HepG2 (cell line): Measurements from ENCODE around the gene ZDHHC19. TPM values are rescaled to one million over a fixed set of nuclear protein-coding genes. Genes with fewer than 3 reads are reported as not detected.

Experiments
- ISX ChIP-seq: sonication (generic); formaldehyde crosslinking; conservative IDR thresholded peaks from 2 replicates; pipeline ENCODE4 v1.5.0; 2020; ENCODE audit warnings: missing genetic modification reagents
- MAFG ChIP-seq: sonication (generic); formaldehyde crosslinking; IDR thresholded peaks from 2 replicates; pipeline ENCODE4 v1.5.1; 2020; ENCODE audit warnings: mild to moderate bottlenecking, missing genetic modification reagents
- PITX1 ChIP-seq: sonication (generic); formaldehyde crosslinking; IDR thresholded peaks from 2 replicates; pipeline ENCODE4 v1.5.1; 2020; ENCODE audit warnings: mild to moderate bottlenecking, missing genetic modification reagents
- POLR2AphosphoS5 ChIP-seq: IDR thresholded peaks from 2 replicates; pipeline ENCODE4 v1.6.1; 2012; ENCODE audit warnings: low read depth, low read length
- SALL1 ChIP-seq: sonication (generic); formaldehyde crosslinking; IDR thresholded peaks from 2 replicates; pipeline ENCODE4 v1.8.0; 2022; ENCODE audit warnings: mild to moderate bottlenecking, missing genetic modification reagents
- SCMH1 ChIP-seq: sonication (generic); formaldehyde crosslinking; IDR thresholded peaks from 2 replicates; pipeline ENCODE4 v1.9.0; 2021; ENCODE audit warnings: missing genetic modification reagents, mild to moderate bottlenecking, borderline replicate concordance
- SNRNP70 ChIP-seq: fragments of 200-400 bp; formaldehyde crosslinking; IDR thresholded peaks from 2 replicates; pipeline ENCODE4 v1.6.1; 2017; ENCODE audit warnings: mild to moderate bottlenecking, low read depth, low read length, moderate library complexity
- SOX6 ChIP-seq, 2 experiments: fragments of 450-650 bp in 1 of 2; sonication (generic) in 1 of 2; formaldehyde crosslinking in 1 of 2; IDR thresholded peaks; 2 replicates each; pipeline versions ENCODE4 v1.4.0 to v1.6.1; 2017 to 2020; ENCODE audit warnings: antibody characterized with exemption in 1 of 2, mild to moderate bottlenecking in 1 of 2, missing genetic modification reagents in 1 of 2
- ZNF530 ChIP-seq: sonication (generic); formaldehyde crosslinking; IDR thresholded peaks from 2 replicates; pipeline ENCODE4 v1.5.0; 2020; ENCODE audit warnings: low read depth, mild to moderate bottlenecking, missing genetic modification reagents
- ZNF83 ChIP-seq: sonication (generic); formaldehyde crosslinking; IDR thresholded peaks from 2 replicates; pipeline ENCODE4 v1.4.0; 2020; ENCODE audit warnings: missing genetic modification reagents, mild to moderate bottlenecking, borderline replicate concordance
- polyA plus RNA-seq, 8 experiments: library from polyadenylated mRNA; depleted of rRNA in 3 of 8; stranded (reverse) in 7 of 8; unstranded in 1 of 8; fragments of >200 nt; fragmentation: Illumina TruSeq in 4 of 8; extraction: Trizol in 4 of 8; gene quantifications; 2 replicates each; pipeline versions ENCODE4 v1.2.1 to v1.2.3, GENCODE V29; 2011 to 2016; ENCODE audit warnings: low read depth in 4 of 8, missing spikeins in 1 of 8, mixed read lengths in 1 of 8; ENCODE audit not compliant: insufficient read depth in 1 of 8
- total RNA-seq, 5 experiments: library from RNA; depleted of rRNA; stranded (reverse); fragments of >200 nt; fragmentation: Illumina TruSeq; extraction: Trizol; gene quantifications; 2 replicates each; pipeline ENCODE4 v1.2.3, GENCODE V29; 2016; ENCODE audit warnings: low read depth in 1 of 5
- TF ChIP-seq, protein P1 (sequence below): sonication (generic); formaldehyde crosslinking; IDR thresholded peaks from 2 replicates; pipeline ENCODE4 v1.5.0; 2020; ENCODE audit warnings: mild to moderate bottlenecking, missing genetic modification reagents, moderate library complexity
- TF ChIP-seq, protein P2 (sequence below): sonication (generic); formaldehyde crosslinking; IDR thresholded peaks from 2 replicates; pipeline ENCODE4 v1.5.1; 2020; ENCODE audit warnings: missing genetic modification reagents, mild to moderate bottlenecking, borderline replicate concordance

The ZDHHC19 gene
- total and polyA plus RNA-seq, 2 of the 13 experiments (the other 11 are each of a cell fraction or from before 2014, with no cell fraction given) = 0.22 to 0.53 TPM

DNA sequence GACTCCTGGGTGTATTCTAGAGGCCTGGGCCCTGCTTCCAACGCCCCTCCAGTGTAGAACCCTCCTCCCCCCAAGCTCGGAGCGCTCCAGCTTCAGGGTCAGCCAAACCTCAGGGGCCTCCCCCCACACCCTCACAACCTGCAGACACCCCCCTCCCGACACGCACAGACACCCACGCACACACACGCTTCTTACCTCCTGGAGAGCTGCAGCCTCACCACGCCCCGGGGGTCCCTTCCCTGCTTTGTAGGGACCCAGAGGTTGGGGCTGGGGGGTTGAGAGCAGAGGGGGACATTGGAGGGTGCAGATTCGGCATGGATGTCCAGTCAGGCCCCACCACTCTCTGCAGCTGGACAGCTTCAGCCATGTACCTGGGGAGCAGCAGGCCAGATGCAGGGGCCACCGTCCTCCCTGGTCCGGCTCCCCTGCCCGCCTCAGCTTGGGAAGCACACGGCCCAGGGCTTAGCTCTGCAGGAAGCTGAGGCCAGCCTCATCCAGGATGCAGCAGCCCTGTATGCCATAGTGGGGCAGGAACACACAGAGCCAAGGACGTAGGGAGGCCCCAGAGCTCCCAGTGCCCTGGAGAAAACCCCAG, 13.0 kb downstream of the ZDHHC19 start (continued):
- TF ChIP-seq SOX6 (IDR thresholded peaks at IDR 0.05) (no peak), SOX6 (CRISPR knock-in tag; IDR thresholded peaks at IDR 0.05) (no peak), PITX1 (no peak), ZNF83 (CRISPR knock-in tag) (0 out of 2 replicates have a peak, but pooled peaks have one; percentile 48), SCMH1 (CRISPR knock-in tag) (no peak), POLR2AphosphoS5 (no peak), MAFG (no peak), ZNF530 (CRISPR knock-in tag) (no peak), SNRNP70 (no peak), SALL1 (CRISPR knock-in tag) (0 out of 2 replicates have a peak, but pooled peaks have one; percentile 11), ISX (CRISPR knock-in tag) (no peak)
- TF ChIP-seq, protein P1, sequence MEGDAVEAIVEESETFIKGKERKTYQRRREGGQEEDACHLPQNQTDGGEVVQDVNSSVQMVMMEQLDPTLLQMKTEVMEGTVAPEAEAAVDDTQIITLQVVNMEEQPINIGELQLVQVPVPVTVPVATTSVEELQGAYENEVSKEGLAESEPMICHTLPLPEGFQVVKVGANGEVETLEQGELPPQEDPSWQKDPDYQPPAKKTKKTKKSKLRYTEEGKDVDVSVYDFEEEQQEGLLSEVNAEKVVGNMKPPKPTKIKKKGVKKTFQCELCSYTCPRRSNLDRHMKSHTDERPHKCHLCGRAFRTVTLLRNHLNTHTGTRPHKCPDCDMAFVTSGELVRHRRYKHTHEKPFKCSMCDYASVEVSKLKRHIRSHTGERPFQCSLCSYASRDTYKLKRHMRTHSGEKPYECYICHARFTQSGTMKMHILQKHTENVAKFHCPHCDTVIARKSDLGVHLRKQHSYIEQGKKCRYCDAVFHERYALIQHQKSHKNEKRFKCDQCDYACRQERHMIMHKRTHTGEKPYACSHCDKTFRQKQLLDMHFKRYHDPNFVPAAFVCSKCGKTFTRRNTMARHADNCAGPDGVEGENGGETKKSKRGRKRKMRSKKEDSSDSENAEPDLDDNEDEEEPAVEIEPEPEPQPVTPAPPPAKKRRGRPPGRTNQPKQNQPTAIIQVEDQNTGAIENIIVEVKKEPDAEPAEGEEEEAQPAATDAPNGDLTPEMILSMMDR = peak; percentile 19; the same call in 1 of the 2 replicates
- TF ChIP-seq, protein P2, sequence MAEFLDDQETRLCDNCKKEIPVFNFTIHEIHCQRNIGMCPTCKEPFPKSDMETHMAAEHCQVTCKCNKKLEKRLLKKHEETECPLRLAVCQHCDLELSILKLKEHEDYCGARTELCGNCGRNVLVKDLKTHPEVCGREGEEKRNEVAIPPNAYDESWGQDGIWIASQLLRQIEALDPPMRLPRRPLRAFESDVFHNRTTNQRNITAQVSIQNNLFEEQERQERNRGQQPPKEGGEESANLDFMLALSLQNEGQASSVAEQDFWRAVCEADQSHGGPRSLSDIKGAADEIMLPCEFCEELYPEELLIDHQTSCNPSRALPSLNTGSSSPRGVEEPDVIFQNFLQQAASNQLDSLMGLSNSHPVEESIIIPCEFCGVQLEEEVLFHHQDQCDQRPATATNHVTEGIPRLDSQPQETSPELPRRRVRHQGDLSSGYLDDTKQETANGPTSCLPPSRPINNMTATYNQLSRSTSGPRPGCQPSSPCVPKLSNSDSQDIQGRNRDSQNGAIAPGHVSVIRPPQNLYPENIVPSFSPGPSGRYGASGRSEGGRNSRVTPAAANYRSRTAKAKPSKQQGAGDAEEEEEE (CRISPR knock-in tag) = no peak
